ENCODE measurements around the gene LCLAT1. TPM values are rescaled to one million over a fixed set of nuclear protein-coding genes. Genes with fewer than 3 reads are reported as not detected.
"Not testable (repeated sequence)": the region's sequence is repeated elsewhere in the genome, so short reads cannot be mapped to it uniquely, and the experiment has no call there.

Gene LCLAT1
- total RNA-seq, 1 donor from 2014 or later, result 21.6 TPM

DNA sequence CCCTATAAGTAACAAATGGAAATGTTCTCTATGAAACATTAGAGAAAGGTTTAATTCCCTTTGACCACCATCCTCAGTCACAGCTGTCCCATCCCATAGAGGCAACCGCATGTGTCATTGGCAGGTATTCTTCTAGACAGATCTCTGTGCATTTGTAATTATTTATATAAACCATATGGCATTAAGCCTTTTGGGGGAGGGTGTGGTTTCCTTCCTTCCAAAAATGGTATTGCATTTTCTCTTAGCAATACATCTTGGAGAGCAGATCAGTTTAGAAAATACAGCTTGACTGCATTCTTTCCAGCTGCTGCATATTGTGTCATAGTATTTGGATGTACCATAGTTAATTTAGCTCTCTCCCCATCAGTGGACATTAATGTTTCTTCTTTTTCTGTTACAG is 57.7 kb downstream of the LCLAT1 start:
- H3K27me3 Mint-ChIP-seq (ENCODE audit: insufficient read depth, low read depth), result no peaks in the 10 kb centered on the region
- H3K27ac Mint-ChIP-seq, result no peak overlapping the region
- H3K9me3 Mint-ChIP-seq, result peaks cover 33% of the 10 kb centered on the region
- Histone ChIP-seq H3K9me3 (ENCODE audit: low read depth) (peaks cover 6% of the 10 kb centered on the region), H3K27ac (no peak overlapping the region), H3K4me1 (peaks cover 9% of the 10 kb centered on the region), H4K20me1 (ENCODE audit: low read depth) (peaks cover 7% of the 10 kb centered on the region), H3K4me2 (no peak overlapping the region), H3K36me3 (no peaks in the 10 kb centered on the region), H2AFZ (replicated peaks) (no peak overlapping the region), H3K27me3 (no peaks in the 10 kb centered on the region), H3K79me2 (ENCODE audit: low read depth) (peaks cover 61% of the 10 kb centered on the region), H3K9ac (no peak overlapping the region), H3F3A (ENCODE audit: low read depth) (no peaks in the 10 kb centered on the region), H3K4me3 (no peak overlapping the region)
- DNase-seq (ENCODE audit: low spot score), result no peak
- no peak overlapping the region for H3K4me3 Mint-ChIP-seq
- TF ChIP-seq, protein P1, sequence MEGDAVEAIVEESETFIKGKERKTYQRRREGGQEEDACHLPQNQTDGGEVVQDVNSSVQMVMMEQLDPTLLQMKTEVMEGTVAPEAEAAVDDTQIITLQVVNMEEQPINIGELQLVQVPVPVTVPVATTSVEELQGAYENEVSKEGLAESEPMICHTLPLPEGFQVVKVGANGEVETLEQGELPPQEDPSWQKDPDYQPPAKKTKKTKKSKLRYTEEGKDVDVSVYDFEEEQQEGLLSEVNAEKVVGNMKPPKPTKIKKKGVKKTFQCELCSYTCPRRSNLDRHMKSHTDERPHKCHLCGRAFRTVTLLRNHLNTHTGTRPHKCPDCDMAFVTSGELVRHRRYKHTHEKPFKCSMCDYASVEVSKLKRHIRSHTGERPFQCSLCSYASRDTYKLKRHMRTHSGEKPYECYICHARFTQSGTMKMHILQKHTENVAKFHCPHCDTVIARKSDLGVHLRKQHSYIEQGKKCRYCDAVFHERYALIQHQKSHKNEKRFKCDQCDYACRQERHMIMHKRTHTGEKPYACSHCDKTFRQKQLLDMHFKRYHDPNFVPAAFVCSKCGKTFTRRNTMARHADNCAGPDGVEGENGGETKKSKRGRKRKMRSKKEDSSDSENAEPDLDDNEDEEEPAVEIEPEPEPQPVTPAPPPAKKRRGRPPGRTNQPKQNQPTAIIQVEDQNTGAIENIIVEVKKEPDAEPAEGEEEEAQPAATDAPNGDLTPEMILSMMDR (IDR thresholded peaks at IDR 0.05), result no peak
- no peak for TF ChIP-seq EZH2 (IDR thresholded peaks at IDR 0.05)
- TF ChIP-seq EZH2phosphoT487 (IDR thresholded peaks at IDR 0.05), result no peak
- no peaks in the 10 kb centered on the region for H3K4me1 Mint-ChIP-seq
- H3K36me3 Mint-ChIP-seq, result peaks cover 17% of the 10 kb centered on the region

DNA sequence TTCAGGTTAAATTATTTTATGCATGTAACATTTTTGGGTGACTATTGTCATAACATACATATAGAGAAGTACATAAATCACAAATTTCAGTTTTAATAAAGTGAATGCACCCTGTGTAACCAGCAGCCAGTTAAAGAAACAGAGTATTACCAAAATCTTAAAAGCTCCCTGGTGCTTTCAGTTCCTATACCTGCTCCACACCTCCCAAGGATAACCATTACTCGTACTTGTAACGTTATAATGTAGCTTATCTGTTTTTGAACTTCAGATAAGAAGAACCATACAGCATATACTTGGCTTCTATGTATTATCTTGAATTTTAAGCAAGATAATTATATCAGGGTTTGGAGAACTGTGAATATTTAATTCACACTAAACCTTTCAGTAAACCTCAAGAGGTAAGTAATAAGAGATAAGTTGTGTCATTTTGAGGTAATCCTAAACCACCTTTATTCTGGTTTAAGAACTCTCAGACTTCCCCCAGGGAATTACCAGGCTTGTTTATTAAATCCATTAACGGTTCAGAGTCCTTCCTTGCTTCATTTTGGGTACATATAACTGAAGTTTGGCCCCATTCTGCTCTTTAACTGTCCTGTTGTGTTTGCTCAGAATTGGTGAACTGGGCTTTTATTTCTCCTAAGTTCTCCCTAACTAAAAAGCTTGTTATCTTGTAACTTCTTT is 58.6 kb downstream of the LCLAT1 start:
- Histone ChIP-seq H3K4me3 (no peak overlapping the region), H3K36me3 (no peaks in the 10 kb centered on the region), H3F3A (ENCODE audit: low read depth) (no peaks in the 10 kb centered on the region), H3K4me2 (peak overlapping the region; percentile 17), H3K27ac (no peak overlapping the region), H4K20me1 (ENCODE audit: low read depth) (peaks cover 11% of the 10 kb centered on the region), H3K4me1 (peaks cover 13% of the 10 kb centered on the region), H3K9ac (no peak overlapping the region), H2AFZ (replicated peaks) (no peak overlapping the region), H3K9me3 (ENCODE audit: low read depth) (no peaks in the 10 kb centered on the region), H3K27me3 (no peaks in the 10 kb centered on the region), H3K79me2 (ENCODE audit: low read depth) (peaks cover 65% of the 10 kb centered on the region)
- Mint-ChIP-seq H3K9me3 (peaks cover 33% of the 10 kb centered on the region), H3K4me1 (no peaks in the 10 kb centered on the region), H3K36me3 (peaks cover 17% of the 10 kb centered on the region), H3K27ac (no peak overlapping the region), H3K27me3 (ENCODE audit: insufficient read depth, low read depth) (no peaks in the 10 kb centered on the region), H3K4me3 (no peak overlapping the region)
- TF ChIP-seq EZH2 (IDR thresholded peaks at IDR 0.05), result no peak
- no peak for TF ChIP-seq EZH2phosphoT487 (IDR thresholded peaks at IDR 0.05)
- TF ChIP-seq, protein P1 (IDR thresholded peaks at IDR 0.05), result no peak
- no peak for DNase-seq (ENCODE audit: low spot score)

DNA sequence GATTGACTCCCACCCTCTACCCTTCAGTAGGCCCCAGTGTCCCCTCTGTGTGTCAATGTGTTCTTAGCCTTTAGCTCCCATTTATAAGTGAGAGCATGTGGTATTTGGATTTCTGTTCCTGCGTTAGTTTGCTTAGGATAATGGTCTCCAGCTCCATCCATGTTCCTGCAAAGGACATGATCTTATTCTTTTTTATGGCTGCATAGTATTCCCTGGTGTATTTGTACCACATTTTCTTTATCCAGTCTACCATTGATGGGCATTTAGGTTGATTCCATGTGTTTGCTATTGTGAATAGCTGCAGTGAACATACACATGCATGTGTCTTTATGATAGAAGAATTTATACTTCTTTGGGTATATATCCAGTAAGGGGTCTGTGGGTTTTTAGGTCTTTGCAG is 60.4 kb downstream of the LCLAT1 start:
- not testable (repeated sequence) for H3K27me3 Mint-ChIP-seq (ENCODE audit: insufficient read depth, low read depth); DNase-seq (ENCODE audit: low spot score); H3K36me3 ChIP-seq; H3K27ac ChIP-seq; H3K9ac ChIP-seq; H3F3A ChIP-seq (ENCODE audit: low read depth); H3K4me3 ChIP-seq; H3K27ac Mint-ChIP-seq; H3K4me3 Mint-ChIP-seq; H3K4me2 ChIP-seq; H3K9me3 ChIP-seq (ENCODE audit: low read depth); H3K27me3 ChIP-seq; H2AFZ ChIP-seq (replicated peaks)
- Histone ChIP-seq H4K20me1 (ENCODE audit: low read depth) (peaks cover 29% of the 10 kb centered on the region), H3K4me1 (peaks cover 31% of the 10 kb centered on the region), H3K79me2 (ENCODE audit: low read depth) (peaks cover 76% of the 10 kb centered on the region)
- peaks cover 14% of the 10 kb centered on the region for H3K4me1 Mint-ChIP-seq
- peaks cover 13% of the 10 kb centered on the region for H3K36me3 Mint-ChIP-seq
- H3K9me3 Mint-ChIP-seq, result peaks cover 19% of the 10 kb centered on the region

DNA sequence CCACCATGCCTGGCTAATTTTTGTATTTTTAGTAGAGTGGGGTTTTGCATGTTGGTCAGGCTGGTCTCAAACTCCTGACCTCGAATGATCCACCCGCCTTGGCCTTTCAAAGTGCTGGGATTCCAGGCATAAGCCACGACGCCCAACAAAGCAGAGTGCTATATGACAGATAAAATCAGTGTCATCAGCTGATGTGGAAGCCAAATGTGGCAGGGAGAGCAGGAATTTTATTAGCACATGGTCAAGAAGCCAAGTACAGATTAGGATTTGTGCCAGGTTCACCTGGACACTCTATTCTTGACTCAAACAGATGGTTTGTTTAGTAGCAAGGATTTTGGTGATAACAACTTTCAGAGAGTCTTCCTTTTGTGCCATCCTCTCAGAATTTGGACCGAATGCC is 62.7 kb downstream of the LCLAT1 start:
- no peaks in the 10 kb centered on the region for H3K9me3 ChIP-seq (ENCODE audit: low read depth)
- Mint-ChIP-seq H3K27ac (no peak overlapping the region), H3K4me3 (no peak overlapping the region), H3K36me3 (peaks cover 13% of the 10 kb centered on the region), H3K9me3 (peaks cover 18% of the 10 kb centered on the region), H3K27me3 (ENCODE audit: insufficient read depth, low read depth) (no peaks in the 10 kb centered on the region), H3K4me1 (peaks cover 24% of the 10 kb centered on the region)
- peaks cover 28% of the 10 kb centered on the region for H4K20me1 ChIP-seq (ENCODE audit: low read depth)
- H3K27ac ChIP-seq, result no peak overlapping the region
- H2AFZ ChIP-seq (replicated peaks), result no peak overlapping the region
- H3K27me3 ChIP-seq, result no peaks in the 10 kb centered on the region
- H3K9ac ChIP-seq, result no peak overlapping the region
- TF ChIP-seq EZH2 (IDR thresholded peaks at IDR 0.05), result no peak
- TF ChIP-seq EZH2phosphoT487 (IDR thresholded peaks at IDR 0.05), result no peak
- TF ChIP-seq, protein P1 (IDR thresholded peaks at IDR 0.05), result no peak
- peaks cover 38% of the 10 kb centered on the region for H3K4me1 ChIP-seq
- no peaks in the 10 kb centered on the region for H3K36me3 ChIP-seq
- H3F3A ChIP-seq (ENCODE audit: low read depth), result no peaks in the 10 kb centered on the region
- no peak for DNase-seq (ENCODE audit: low spot score)
- no peak overlapping the region for H3K4me3 ChIP-seq
- H3K4me2 ChIP-seq, result no peak overlapping the region
- H3K79me2 ChIP-seq (ENCODE audit: low read depth), result peaks cover 90% of the 10 kb centered on the region
